GM18508 (cell line): Measurements from ENCODE around the gene TAS2R8.
"Not testable (repeated sequence)": the region's sequence is repeated elsewhere in the genome, so short reads cannot be mapped to it uniquely, and the experiment has no call there.

Experiments used
- ATAC-seq: cut with Tn5 transposase; IDR thresholded peaks from one replicate; pipeline ENCODE4 v1.9.1; 2021; ENCODE audit warnings: moderate number of reproducible peaks; ENCODE audit not compliant: insufficient read depth, unreplicated experiment

The TAS2R8 gene, protein sequence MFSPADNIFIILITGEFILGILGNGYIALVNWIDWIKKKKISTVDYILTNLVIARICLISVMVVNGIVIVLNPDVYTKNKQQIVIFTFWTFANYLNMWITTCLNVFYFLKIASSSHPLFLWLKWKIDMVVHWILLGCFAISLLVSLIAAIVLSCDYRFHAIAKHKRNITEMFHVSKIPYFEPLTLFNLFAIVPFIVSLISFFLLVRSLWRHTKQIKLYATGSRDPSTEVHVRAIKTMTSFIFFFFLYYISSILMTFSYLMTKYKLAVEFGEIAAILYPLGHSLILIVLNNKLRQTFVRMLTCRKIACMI

DNA sequence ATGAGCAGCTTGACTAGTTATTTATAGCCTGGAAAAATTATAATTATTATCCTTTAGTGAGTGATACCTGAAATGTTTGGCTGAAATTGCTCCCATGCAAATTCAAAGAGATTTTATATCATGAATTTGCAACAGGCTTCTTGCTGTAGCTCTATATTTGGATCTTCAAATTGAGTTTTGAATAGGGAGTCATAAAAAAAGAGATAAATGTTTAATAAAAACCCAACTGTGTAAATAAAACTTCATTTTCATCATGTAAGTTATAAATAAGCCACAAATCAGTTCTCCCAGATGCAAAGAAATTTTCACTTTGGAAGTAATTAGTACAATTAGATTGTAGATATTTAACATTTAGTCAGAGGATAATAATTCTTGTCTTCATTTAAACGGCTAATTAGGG lies at the start of gene TAS2R8:
Gene TAS2R8 (minus strand): TSS at position 101 of the 400 bp plus-strand sequence. CDS start 306 bp downstream, outside the sequence.
- no peak for ATAC-seq

DNA sequence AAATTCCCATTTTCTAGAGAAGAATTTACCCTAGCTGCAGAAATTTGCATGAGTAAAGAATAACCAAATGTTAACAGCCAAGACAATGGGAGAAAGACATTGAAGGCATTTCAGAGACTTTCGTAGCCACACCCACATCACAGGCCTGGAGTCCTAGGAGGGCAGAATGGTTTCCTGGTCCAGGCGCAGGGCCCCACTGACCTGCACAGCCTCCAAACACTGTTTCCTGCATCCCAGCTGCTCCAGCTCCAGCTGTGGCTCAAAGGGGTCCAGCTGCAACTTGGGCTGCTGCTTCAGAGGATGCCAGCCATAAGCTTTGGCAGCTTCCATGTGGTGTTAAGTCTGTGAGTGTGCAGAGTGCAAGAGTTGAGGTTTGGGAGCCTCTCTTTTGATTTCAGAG lies 48.7 kb upstream of the TAS2R8 start:
- no peak for ATAC-seq

DNA sequence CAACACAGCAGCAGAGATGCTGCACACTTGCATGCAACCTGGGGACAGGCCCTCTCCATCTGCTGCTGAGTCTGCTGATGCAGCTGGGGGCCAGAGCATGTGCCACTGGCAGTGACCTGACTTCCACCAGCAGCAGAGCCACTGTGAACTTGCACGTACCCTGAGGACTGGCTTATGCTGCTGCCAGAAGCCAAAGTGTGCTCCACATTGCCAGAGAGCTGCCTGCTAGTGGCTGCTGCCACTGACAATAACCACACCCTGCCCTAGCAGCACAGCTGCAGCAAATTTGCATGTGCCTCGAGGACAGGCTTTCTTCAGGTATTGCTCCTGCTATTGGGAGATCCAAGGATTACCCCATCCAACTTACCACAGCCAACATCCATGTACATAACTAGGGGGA lies 46.7 kb upstream of the TAS2R8 start:
- no peak for ATAC-seq

DNA sequence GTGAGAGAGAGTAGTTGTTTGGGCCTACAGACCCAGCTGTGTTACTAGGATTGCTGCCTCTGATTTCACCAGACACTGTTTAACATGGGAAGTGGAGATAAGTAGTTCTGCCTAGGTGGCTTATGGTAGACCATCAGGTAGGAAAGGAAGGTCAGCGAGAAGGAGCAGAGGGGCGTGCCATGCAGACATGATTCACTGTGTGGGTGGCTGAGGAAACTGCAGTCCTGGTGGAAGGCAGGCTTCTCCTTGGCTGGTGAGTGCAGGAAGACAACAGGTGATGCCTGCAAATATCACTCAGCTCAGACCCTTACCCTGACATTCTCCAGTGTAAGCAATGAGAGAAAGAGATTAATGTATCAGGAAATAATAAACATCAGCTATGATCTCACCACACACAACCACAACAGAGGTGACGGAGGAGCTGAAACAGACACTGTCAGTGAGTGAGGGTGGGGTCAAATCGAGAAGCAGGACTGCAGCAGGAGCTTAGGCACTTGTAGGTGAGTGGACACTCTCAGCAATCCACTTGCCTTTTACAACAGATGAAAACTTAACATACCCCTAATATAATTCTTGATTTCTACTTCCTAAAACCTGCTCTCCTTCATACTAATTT lies 44.3 kb upstream of the TAS2R8 start:
- ATAC-seq = no peak

DNA sequence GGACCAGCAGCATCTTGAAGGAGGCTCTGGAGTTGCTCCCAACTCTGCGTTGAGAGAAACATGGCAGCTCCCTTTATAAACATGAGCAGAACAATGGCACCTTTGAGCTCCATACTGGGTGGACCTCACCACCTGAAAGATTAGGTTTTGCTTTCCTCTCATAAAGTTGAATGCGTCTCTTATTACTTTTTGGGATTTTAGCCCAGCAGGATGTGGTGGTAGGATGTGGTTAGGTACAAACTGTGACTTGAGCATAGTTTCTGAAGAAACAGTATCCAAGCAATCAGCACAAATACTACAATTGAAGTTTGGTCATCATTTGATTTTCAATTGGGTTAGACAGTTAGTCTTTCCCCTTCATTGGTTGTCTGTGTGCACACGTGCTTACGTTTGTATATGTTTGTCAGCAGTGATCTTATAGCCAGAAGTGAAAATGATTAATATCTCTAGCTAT lies 42.4 kb upstream of the TAS2R8 start, which contains the start of gene PRR4:
Gene PRR4 (minus strand): TSS at position 51 of the 454 bp plus-strand sequence. CDS start 38 bp downstream, at position 13.
- no peak for ATAC-seq

DNA sequence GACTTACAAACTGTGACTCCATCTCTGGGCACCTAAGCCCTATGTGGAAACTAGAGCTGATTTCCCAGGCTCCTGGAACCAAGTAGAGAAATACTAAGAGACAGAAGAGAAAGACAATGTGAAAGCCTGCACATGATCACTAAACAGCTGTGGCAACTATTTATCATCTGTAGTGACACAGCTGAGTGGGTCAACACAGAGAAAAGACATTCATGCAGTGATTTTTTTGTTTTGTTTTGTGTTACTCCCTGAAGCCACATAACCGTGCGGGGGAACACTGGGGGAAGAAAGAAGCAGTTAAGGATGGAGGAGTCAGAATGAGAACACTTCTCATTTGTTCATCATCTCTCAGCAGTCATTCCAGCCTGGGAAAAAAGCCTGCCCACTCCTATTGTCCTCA lies 40.7 kb upstream of the TAS2R8 start:
- ATAC-seq = no peak

DNA sequence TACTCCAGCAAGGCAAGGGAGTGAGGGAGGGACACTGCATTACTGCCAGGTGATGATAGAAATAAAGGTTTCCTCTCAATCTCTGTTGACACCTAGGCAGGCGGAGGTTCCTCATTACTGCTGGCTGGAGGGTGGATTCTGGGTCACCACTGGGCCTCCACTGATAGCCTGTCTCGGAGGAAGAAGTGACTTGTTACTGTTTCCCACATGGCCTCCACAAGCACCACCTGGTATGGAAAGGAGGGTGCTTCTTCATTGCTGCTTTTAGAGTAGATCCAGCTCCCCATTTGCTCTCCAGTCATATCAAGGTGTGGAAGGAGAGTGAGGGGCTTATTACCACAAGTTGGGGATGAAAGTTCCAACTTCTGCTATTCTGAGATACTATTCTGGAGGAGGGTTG lies 35.8 kb upstream of the TAS2R8 start:
- ATAC-seq = no peak

DNA sequence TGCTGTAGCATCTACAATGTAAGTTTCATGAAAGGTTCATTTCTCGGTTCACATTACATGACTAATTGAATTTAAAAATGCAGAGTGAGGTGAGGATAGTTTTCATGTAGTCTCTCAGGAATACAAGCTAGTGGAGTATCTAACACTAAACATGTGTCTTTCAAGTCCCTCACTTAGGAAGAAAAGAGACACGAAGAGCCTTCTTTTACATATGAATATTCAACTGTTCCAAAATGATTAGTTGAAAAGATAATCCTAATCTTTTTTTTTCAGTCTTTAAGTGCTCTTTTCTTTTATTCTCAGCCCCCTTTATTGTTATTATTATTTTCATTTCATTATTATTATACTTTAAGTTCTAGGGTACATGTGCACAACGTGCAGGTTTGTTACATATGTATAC lies 31.4 kb upstream of the TAS2R8 start:
- ATAC-seq = no peak

DNA sequence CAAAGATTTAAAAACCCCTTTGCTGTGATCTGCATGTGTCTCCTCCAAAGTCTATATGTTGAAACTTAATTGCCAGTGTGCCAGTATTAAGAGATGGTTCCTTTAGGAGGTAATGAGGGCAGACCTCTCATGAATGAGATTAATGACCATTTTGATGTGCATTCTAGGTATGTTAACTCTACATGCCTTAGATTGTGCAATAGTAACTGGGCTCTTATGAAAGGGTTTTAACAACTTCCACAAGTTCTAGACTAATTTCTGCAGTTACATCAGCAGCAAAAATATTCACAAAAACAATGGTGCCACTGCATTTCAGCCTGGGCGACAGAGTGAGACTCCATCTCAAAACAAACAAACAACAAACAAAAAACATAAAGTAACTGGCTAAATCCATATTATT lies 22.9 kb upstream of the TAS2R8 start:
- ATAC-seq = no peak

DNA sequence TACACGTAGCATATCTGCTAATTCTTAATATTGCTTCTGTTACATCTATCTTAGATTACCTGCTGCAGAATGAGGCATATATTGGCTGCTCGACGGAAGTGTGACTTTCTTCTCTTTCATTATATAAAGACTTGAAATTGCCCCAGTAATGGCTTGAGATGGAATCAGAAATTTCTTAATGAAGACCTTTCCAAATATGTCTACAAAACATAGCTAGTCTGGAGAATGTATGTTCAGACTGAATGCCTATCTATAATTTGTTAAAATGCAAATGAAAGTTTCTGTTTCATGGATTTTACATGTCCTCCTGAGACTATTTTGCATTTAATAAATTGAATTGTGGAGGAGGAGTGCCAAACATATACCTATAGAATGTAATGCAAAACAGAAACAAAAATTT lies 19.2 kb upstream of the TAS2R8 start, which contains the start of gene TAS2R10:
Gene TAS2R10 (minus strand): TSS at position 101 of the 400 bp plus-strand sequence. CDS start 89 bp downstream, at position 12.
- no peak for ATAC-seq

DNA sequence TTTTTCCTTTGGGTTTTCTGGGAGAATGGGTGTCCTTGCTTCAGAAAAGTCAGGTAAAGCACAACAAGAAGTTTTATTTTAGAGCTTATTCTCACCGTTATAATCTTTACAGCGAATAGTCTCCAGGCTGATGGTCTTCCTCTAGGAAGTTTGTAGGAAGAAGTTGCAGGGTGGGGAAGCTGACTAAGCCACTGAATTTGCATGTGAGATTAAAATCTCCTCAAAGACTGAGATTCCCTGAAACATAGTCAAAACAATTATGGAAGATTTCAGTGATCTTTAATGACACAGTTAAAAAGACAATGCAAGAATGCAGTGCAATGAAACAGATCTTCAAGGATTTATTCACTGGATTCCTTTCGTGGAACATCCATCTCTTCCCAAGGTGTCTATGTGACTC lies 17.9 kb upstream of the TAS2R8 start:
- no peak for ATAC-seq

DNA sequence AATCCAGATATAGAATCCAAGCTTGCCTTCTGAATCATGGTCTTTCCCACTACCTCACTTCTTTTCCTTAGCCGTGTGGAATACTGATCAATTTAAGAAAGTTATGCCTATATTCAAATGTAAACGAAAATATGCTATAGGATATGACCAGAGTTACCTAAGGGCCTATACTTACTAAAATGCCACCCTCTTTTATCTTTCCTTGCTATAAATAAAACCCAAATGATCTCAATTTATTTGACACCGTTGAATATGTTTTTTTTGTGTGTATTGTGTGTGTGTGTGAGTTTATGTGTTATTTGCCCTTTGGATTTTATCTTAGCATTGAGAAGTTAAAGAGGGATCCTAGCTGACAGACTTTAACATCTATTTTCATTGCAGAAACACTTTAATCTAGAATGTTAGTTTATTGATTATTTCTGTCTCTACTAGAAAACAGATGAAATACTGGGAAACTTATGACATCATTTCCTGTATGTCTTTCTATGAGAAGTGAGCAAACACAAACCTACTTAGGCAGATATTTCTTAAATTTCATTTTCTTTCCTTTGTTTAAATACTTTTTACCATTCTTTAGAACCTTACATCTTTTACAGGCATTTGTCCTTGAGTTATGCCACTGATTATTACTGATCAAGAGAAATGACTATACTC lies 4.9 kb upstream of the TAS2R8 start:
- ATAC-seq = no peak

DNA sequence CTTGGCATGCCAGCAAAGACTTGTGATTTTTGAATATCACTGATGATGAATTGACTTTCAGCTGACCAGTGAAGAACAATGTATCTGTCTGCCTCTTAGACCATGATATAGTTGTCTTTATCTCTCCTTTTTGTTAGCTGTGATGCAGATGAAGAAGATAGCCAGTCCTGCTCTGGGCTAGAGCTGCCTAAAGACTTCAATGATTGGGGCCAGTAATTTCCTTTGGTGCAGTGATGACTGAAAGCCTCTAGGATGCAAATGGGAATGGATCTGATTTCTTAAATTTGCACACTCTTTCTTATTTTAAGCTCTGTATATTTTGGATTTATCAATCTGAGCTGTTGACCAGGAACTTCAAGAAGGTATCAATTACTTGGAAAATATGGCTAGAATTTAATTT lies 3.0 kb upstream of the TAS2R8 start, which contains the start of gene TAS2R9:
Gene TAS2R9 (minus strand): TSS at position 101 of the 400 bp plus-strand sequence. CDS start 93 bp downstream, at position 8.
- ATAC-seq = no peak

DNA sequence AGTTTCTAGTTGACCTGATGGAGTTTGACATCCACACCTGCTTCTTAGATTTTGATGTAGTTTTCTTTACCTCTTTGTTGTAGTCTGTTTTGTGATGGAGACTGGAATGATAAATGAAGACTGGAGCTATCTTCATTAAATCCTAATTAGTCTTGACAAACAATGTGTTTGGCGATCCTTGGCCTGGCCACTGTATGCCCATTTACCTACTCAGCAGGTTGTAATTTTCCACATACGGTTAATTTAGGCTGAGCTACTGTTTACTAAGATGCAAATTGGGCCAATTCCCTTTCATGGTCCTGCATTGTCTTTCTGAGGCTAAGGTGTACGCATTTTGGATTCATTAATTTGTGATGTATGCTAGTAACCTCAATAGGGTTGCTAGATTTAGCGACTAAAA lies 4.5 kb downstream of the TAS2R8 start, which contains the start of gene TAS2R7:
Gene TAS2R7 (minus strand): TSS at position 41 of the 400 bp plus-strand sequence. CDS start 57 bp downstream, outside the sequence.
- ATAC-seq = no peak

DNA sequence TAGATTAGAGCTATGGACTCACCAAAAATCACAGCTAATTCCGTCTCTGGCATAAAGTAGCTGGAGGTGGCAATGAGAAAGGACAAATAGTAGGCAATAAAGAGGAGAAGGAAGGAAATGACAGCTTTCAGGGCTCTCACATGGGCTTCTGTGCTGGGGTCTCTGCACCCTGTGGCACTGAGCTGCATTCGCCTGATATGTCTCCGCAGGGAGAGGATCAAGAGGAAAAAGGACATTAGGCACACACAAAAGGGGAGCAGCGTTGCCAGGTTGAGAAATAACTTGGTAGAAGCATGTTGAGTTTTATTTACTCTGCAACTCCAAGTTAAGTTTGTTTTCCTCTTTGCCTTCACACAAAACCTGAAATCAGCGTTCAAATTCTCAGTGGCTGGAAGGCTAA lies 5.3 kb downstream of the TAS2R8 start:
- ATAC-seq = no peak

DNA sequence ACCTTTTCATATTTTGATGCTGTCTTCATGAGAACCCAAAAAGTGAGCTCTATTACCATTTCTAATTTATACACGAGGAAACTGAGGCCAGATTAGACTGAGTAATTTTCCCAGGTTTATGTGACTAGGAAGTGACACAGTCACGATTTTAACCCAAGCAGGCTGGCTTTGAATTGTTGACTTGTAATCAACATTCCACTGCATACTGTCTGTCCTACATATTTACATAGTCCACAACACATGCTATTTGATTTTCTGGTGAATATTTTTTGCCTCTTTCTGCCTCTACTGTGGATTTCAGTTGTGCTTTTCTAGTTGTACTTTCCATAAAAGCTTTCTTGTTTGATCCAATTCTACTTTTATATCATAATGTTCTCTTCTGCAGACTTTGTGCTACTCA lies 12.9 kb downstream of the TAS2R8 start:
- ATAC-seq = no peak

DNA sequence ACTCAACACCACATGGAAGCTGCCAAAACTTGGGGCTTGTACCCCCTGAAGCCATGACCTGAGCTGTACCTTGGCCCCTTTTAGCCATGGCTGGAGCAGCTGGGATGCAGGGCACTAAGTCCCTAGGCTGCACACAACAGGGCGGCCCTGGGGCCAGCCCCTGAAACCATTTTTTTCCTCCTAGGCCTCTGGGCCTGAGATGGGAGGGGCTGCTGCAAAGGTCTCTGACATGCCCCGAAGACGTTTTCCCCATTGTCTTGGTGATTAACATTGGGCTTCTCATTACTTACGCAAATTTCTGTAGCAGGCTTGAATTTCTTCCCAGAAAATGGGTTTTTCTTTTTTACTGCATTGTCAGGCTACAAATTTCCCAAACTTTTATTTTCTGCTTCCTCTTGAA lies 15.3 kb downstream of the TAS2R8 start:
- not testable (repeated sequence) for ATAC-seq

DNA sequence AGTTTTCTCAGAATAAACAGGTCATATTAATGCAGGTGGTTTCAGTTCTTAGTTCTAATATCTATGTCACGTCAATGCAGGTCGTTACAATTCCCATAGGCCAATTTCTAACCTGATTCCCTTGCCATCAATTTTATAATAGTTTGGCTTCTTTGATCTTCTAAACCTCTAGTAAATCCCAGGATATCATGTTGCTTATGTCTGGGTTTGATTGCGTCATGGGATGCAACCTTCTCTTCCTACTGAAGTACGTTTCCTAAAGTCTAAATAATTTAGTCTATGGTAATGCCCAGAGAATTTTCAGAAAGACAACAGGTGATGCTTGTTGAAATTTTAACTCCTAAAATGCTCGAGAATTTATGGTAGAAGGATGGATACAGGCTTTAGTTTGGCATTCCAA lies 23.8 kb downstream of the TAS2R8 start:
- no peak for ATAC-seq

DNA sequence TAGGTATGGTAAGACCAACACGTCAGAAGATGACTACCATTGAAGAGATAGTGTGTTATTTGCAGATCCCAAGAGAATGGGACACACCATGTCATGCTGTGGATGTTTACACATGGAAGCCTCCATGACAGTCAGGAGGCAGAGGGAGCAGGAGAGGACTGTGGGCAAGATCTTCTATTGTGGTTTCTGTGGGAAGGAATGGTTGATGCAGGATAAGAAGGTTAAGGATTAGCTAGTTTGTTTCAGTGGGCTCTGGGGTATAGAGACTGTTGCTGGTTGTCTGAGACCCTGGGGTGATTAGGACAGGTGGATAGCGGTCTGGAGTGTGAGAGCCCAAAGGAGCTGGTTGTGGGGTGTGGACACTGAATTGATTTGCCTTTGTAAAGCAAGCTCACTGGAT lies 28.0 kb downstream of the TAS2R8 start:
- no peak for ATAC-seq

DNA sequence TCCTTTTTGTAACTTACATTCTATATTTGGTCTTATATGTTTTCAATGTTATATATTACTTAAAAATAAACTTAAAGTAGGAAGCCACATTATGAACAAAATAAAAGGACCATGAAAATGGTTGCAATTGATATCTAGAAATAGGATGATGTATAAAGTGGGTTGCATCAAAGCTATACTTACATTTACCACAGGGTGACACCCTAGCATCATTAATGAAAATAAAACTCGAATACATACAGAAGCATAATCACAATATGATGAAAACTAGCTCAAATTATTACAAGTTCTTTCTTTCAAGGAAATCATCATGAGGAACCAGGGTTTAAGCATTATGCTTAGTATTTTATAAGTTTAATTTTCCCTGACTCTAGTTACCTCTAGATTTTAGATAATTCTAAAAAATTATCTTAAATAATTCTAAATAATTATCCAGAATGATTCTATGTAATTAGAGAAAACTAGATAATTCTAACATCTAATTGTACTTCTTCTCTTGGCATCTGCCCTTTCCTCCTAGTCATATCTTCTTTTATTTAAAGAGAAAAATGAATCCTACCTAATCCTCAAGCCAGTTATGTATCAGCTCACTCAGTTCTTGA lies 35.9 kb downstream of the TAS2R8 start:
- no peak for ATAC-seq

DNA sequence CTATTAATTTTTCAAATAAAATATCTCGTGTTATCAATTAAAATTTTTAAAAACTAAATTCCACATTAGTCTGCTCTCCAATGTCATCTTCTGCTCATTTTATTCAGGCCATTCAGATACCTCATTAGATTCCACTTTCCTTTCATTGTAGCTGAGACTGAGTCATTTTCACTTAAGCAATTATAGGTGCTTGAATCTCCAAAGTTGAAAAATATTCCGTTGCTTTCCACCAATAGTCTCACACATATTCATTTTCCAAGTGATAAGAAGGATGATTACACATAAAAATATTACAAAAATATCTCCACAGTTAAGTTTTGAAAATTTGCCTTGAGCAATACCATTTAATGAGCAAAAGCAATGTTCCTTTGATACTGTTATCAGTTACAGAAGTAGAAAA lies 47.4 kb downstream of the TAS2R8 start:
- ATAC-seq = no peak
